ENCODE data around the gene MYNN. TPM values are rescaled to one million over a fixed set of nuclear protein-coding genes. Genes with fewer than 3 reads are reported as not detected.

MYNN gene
- total and polyA plus RNA-seq, 9 of the 15 experiments (the other 6 are each of a cell fraction or from before 2014, with no cell fraction given) = 10.4 to 35.7 (median 21.3) TPM

- CTCF ChIA-PET (ENCODE audit: low intra/inter-chr PET ratio) = no interaction called here
- no peak within 1 kb of the TSS for H3K4me2 ChIP-seq (ENCODE audit: insufficient read depth, low read length)
- in situ Hi-C loops (cut with MboI) (no loop called here), intact Hi-C loops (cut with micrococcal nuclease) (no loop called here)
- FAIRE-seq (no peak), ATAC-seq (no peak), DNase-seq (ENCODE audit: extremely low read depth in 1 of 4, low spot score in 3 of 4) (no peak)
- TF ChIP-seq ZBTB33 (CRISPR knock-in tag; IDR thresholded peaks at IDR 0.05) = peak; percentile 93
- TF ChIP-seq ZHX1 (conservative IDR thresholded peaks at IDR 0.05; ENCODE audit: low read length) = no peak
- no peak for TF ChIP-seq ZNF695 (CRISPR knock-in tag; IDR thresholded peaks at IDR 0.05)
- no peak for TF ChIP-seq ZNF146 (CRISPR knock-in tag; IDR thresholded peaks at IDR 0.05; ENCODE audit: unreplicated experiment)
- no peak for TF ChIP-seq GTF2A2 (tag; IDR thresholded peaks at IDR 0.05)
- TF ChIP-seq ZNF398 (CRISPR knock-in tag; IDR thresholded peaks at IDR 0.05) = no peak
- peak; percentile 54 for TF ChIP-seq ZFP36 (IDR thresholded peaks at IDR 0.05; ENCODE audit: low read depth, low read length, partially characterized antibody)
- no peak for TF ChIP-seq ZNF174 (CRISPR knock-in tag; IDR thresholded peaks at IDR 0.05)
- H3K9ac ChIP-seq (ENCODE audit: insufficient read depth in 1 of 2, low read depth in 2 of 2, low read length in 2 of 2) = no peak within 1 kb of the TSS
- no peaks in the 10 kb centered on the region for H3K9me1 ChIP-seq (ENCODE audit: control insufficient read depth, insufficient read depth, low read length)
- no peaks in the 10 kb centered on the region; a peak in 1 of 5 replicates for H3K4me1 ChIP-seq (replicated peaks in 1 of 2; ENCODE audit: control insufficient read depth in 2 of 2, insufficient read depth in 2 of 2, low read length in 2 of 2)
- H2AFZ ChIP-seq (ENCODE audit: low read depth, low read length) = peak within 1 kb of the TSS; percentile 5; the same call in 1 of the 2 replicates
- 80% methylated on average over 17 of the region's 56 CpGs for WGBS (ENCODE audit: insufficient coverage, low coverage, missing lambda C conversion rate)
- H3K79me2 ChIP-seq (ENCODE audit: control insufficient read depth, insufficient read depth, low read length) = no peaks in the 10 kb centered on the region
- POLR2A ChIA-PET = no interaction called here
- H3K27me3 ChIP-seq (ENCODE audit: control insufficient read depth in 2 of 2, insufficient read depth in 2 of 2, low read length in 2 of 2) = no peaks in the 10 kb centered on the region
- no peaks in the 10 kb centered on the region for H4K20me1 ChIP-seq (replicated peaks; ENCODE audit: control insufficient read depth, insufficient read depth, low read length)
- no TSS peak for BruUV-seq (replicated peaks)
- peaks cover 3% of the 10 kb centered on the region for H3K9me3 ChIP-seq (replicated peaks; ENCODE audit: control insufficient read depth, insufficient read depth, low read depth, low read length)
- no peak within 1 kb of the TSS for H3K27ac ChIP-seq (ENCODE audit: extremely low read depth, low read depth, low read length)
- no peak within 1 kb of the TSS for H3K4me3 ChIP-seq
- H3K36me3 ChIP-seq (ENCODE audit: control insufficient read depth, insufficient read depth, low read length) = no peaks in the 10 kb centered on the region
Observed at GRCh38 chr3:169812332-169813235, 39.4 kb downstream of the MYNN start, which contains the start of the genes LRRC34 and LRRIQ4. TSS of gene LRRC34 (minus strand) at chr3:169812904. CDS start at chr3:169812548, 356 bp downstream. TSS of gene LRRIQ4 (plus strand) at chr3:169812870. CDS start at chr3:169821922, 9,052 bp downstream.

Data from K562 (cell line).